ENCODE results near the gene RPS6KB2. TPM values are rescaled to one million over a fixed set of nuclear protein-coding genes. Genes with fewer than 3 reads are reported as not detected.

The RPS6KB2 gene
- total and polyA plus RNA-seq, 10 of the 15 experiments (the other 5 are each of a cell fraction or from before 2014, with no cell fraction given) = 0.39 to 101 (median 58.4) TPM

- TF ChIP-seq RELB (IDR thresholded peaks at IDR 0.05; ENCODE audit: low read depth) (0 out of 2 replicates have a peak, but pooled peaks have one; percentile 23), SKIL (IDR thresholded peaks at IDR 0.05; ENCODE audit: low read depth, poor library complexity, severe bottlenecking) (no peak), ELK1 (IDR thresholded peaks at IDR 0.05; ENCODE audit: low read depth, low read length) (no peak), CUX1 (IDR thresholded peaks at IDR 0.05; ENCODE audit: insufficient replicate concordance, low read depth, low read length) (no peak), TAF1 (IDR thresholded peaks at IDR 0.05; ENCODE audit: borderline replicate concordance, low read depth, low read length) (peak; percentile 83; the same call in 1 of the 2 replicates), ZNF24 (IDR thresholded peaks at IDR 0.05) (no peak), MTA2 (IDR thresholded peaks at IDR 0.05; ENCODE audit: low read depth) (no peak), NFIC (IDR thresholded peaks at IDR 0.05; ENCODE audit: low read depth, low read length) (no peak), IKZF2 (IDR thresholded peaks at IDR 0.05) (peak in 1 of 2 experiments; percentile 14; a peak in 1 of 4 replicates), HDGF (IDR thresholded peaks at IDR 0.05) (peak; percentile 70; the same call in 1 of the 2 replicates), CREB1 (IDR thresholded peaks at IDR 0.05; ENCODE audit: low read depth) (no peak)
- TF ChIP-seq, protein P1, sequence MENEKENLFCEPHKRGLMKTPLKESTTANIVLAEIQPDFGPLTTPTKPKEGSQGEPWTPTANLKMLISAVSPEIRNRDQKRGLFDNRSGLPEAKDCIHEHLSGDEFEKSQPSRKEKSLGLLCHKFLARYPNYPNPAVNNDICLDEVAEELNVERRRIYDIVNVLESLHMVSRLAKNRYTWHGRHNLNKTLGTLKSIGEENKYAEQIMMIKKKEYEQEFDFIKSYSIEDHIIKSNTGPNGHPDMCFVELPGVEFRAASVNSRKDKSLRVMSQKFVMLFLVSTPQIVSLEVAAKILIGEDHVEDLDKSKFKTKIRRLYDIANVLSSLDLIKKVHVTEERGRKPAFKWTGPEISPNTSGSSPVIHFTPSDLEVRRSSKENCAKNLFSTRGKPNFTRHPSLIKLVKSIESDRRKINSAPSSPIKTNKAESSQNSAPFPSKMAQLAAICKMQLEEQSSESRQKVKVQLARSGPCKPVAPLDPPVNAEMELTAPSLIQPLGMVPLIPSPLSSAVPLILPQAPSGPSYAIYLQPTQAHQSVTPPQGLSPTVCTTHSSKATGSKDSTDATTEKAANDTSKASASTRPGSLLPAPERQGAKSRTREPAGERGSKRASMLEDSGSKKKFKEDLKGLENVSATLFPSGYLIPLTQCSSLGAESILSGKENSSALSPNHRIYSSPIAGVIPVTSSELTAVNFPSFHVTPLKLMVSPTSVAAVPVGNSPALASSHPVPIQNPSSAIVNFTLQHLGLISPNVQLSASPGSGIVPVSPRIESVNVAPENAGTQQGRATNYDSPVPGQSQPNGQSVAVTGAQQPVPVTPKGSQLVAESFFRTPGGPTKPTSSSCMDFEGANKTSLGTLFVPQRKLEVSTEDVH (IDR thresholded peaks at IDR 0.05; ENCODE audit: low read depth, partially characterized antibody) = no peak
- TF ChIP-seq, protein P2, sequence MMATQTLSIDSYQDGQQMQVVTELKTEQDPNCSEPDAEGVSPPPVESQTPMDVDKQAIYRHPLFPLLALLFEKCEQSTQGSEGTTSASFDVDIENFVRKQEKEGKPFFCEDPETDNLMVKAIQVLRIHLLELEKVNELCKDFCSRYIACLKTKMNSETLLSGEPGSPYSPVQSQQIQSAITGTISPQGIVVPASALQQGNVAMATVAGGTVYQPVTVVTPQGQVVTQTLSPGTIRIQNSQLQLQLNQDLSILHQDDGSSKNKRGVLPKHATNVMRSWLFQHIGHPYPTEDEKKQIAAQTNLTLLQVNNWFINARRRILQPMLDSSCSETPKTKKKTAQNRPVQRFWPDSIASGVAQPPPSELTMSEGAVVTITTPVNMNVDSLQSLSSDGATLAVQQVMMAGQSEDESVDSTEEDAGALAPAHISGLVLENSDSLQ (IDR thresholded peaks at IDR 0.05) = peak; percentile 43; the same call in 1 of the 2 replicates
Measured at GRCh38 chr11:67464411-67465188, 36.3 kb downstream of the RPS6KB2 start (continued).
